H1 (cell line): Measurements from ENCODE around the gene CCDC179. TPM values are rescaled to one million over a fixed set of nuclear protein-coding genes. Genes with fewer than 3 reads are reported as not detected.

Experiments used
- CTCF ChIA-PET: fragments of 300-600 bp; sonication (Branson Sonifier 250); formaldehyde crosslinking; loops from one replicate; lab custom pipeline; 2021; ENCODE audit not compliant: partially characterized antibody; lab: Charles Lee
- POLR2A ChIA-PET: fragments of 300-600 bp; sonication (Branson Sonifier 250); formaldehyde crosslinking; loops from one replicate; lab custom pipeline; 2021; ENCODE audit warnings: inconsistent platforms; ENCODE audit not compliant: partially characterized antibody; lab: Charles Lee
- DNase-seq, 2 experiments: peaks; one replicate each; pipeline versions ENCODE4 v3.0.0 to v3.0.0-alpha.2; 2010 to 2022; ENCODE audit warnings: low spot score in 2 of 2, low read depth in 1 of 2, mixed read lengths in 1 of 2
- FAIRE-seq: peaks from 2 replicates; lab custom pipeline; 2011; peaks lifted over from hg19 to GRCh38; lab: Jason Lieb, UNC
- H2AFZ ChIP-seq: 2 replicates; pipeline ENCODE4 v1.8.1; 2012; ENCODE audit warnings: low read length, inconsistent platforms
- H2AK5ac ChIP-seq: 2 replicates; pipeline ENCODE4 v1.6.1; 2013; ENCODE audit warnings: low read depth, low read length
- H2BK120ac ChIP-seq: replicated peaks from 2 replicates; pipeline ENCODE3; 2013; ENCODE audit warnings: low read depth, low read length, inconsistent platforms
- H2BK12ac ChIP-seq: 2 replicates; pipeline ENCODE4 v1.6.1; 2013; ENCODE audit warnings: low read depth, low read length
- H2BK15ac ChIP-seq: 2 replicates; pipeline ENCODE4 v1.6.1; 2013; ENCODE audit warnings: low read length
- H2BK20ac ChIP-seq: 2 replicates; pipeline ENCODE4 v1.6.1; 2013; ENCODE audit warnings: low read length
- H2BK5ac ChIP-seq: 2 replicates; pipeline ENCODE4 v1.6.1; 2013; ENCODE audit warnings: low read depth, low read length
- H3K14ac ChIP-seq: 2 replicates; pipeline ENCODE4 v1.6.1; 2013; ENCODE audit warnings: inconsistent platforms; ENCODE audit not compliant: insufficient read length
- H3K18ac ChIP-seq: 2 replicates; pipeline ENCODE4 v1.6.1; 2013; ENCODE audit warnings: low read length; ENCODE audit errors: extremely low read depth
- H3K23ac ChIP-seq: 2 replicates; pipeline ENCODE4 v1.6.1; 2013; ENCODE audit warnings: inconsistent platforms; ENCODE audit not compliant: insufficient read length
- H3K23me2 ChIP-seq: 2 replicates; pipeline ENCODE4 v1.6.1; 2013; ENCODE audit warnings: low read depth, low read length
- H3K27ac ChIP-seq: 2 replicates; pipeline ENCODE4 v1.6.1; 2011; ENCODE audit warnings: low read depth, low read length, inconsistent platforms
- H3K27me3 ChIP-seq, 4 experiments: replicated peaks in 1 of 4; 1 replicate in 1 of 4; 2 replicates in 3 of 4; pipeline versions ENCODE4 v1.6.1 to v1.8.1; 2011 to 2013; ENCODE audit warnings: low read length in 3 of 4, mild to moderate bottlenecking in 3 of 4, inconsistent platforms in 2 of 4, mixed read lengths in 2 of 4, moderate library complexity in 1 of 4; ENCODE audit not compliant: control insufficient read depth in 3 of 4, insufficient read depth in 3 of 4; ENCODE audit errors: extremely low read depth in 1 of 4
- H3K36me3 ChIP-seq, 4 experiments: 2 replicates each; pipeline versions ENCODE4 v1.6.1 to v1.8.1; 2011 to 2013; ENCODE audit warnings: mild to moderate bottlenecking in 4 of 4, low read length in 3 of 4, moderate library complexity in 2 of 4, control low read depth in 1 of 4, inconsistent platforms in 1 of 4; ENCODE audit not compliant: insufficient read depth in 4 of 4, control insufficient read depth in 2 of 4
- H3K4ac ChIP-seq: replicated peaks from 2 replicates; pipeline ENCODE3; 2013; ENCODE audit warnings: low read length, low read depth, mixed read lengths, inconsistent platforms; ENCODE audit not compliant: insufficient read length
- H3K4me1 ChIP-seq, 4 experiments: replicated peaks in 1 of 4; 1 replicate in 1 of 4; 2 replicates in 3 of 4; pipeline versions ENCODE4 v1.6.1 to v1.8.1; 2011 to 2013; ENCODE audit warnings: low read length in 3 of 4, inconsistent platforms in 2 of 4, mixed read lengths in 1 of 4; ENCODE audit not compliant: insufficient read depth in 4 of 4, control insufficient read depth in 3 of 4
- H3K4me2 ChIP-seq, 2 experiments: 2 replicates each; pipeline versions ENCODE4 v1.6.1 to v1.8.1; 2011 to 2013; ENCODE audit warnings: low read depth in 2 of 2, low read length in 2 of 2, control low read depth in 1 of 2, inconsistent platforms in 1 of 2, mild to moderate bottlenecking in 1 of 2; ENCODE audit not compliant: insufficient read depth in 1 of 2
- H3K4me3 ChIP-seq, 4 experiments: fragments of 200-600, 300-600 bp in 1 of 4; sonication (generic), shearing (Covaris generic), sonication (Bioruptor Twin) in 1 of 4; 2 replicates each; pipeline versions ENCODE4 v1.5.1 to v1.8.1; 2011 to 2016; ENCODE audit warnings: low read length in 4 of 4, low read depth in 3 of 4, control low read depth in 2 of 4, inconsistent platforms in 2 of 4, mild to moderate bottlenecking in 2 of 4, mixed read lengths in 1 of 4, moderate library complexity in 1 of 4; ENCODE audit not compliant: insufficient read depth in 2 of 4; ENCODE audit errors: extremely low read depth in 1 of 4
- H3K56ac ChIP-seq: replicated peaks from 2 replicates; pipeline ENCODE3; 2013; ENCODE audit warnings: low read depth, mild to moderate bottlenecking, mixed read lengths, low read length, inconsistent platforms; ENCODE audit not compliant: insufficient read length
- H3K79me1 ChIP-seq: 2 replicates; pipeline ENCODE4 v1.6.1; 2013; ENCODE audit warnings: low read depth, low read length, control low read depth
- H3K79me2 ChIP-seq, 2 experiments: 2 replicates each; pipeline versions ENCODE4 v1.6.1 to v1.8.1; 2012 to 2013; ENCODE audit warnings: low read length in 2 of 2, mild to moderate bottlenecking in 2 of 2, inconsistent platforms in 1 of 2; ENCODE audit not compliant: insufficient read depth in 2 of 2, control insufficient read depth in 1 of 2
- H3K9ac ChIP-seq, 4 experiments: replicated peaks in 1 of 4; 1 replicate in 1 of 4; 2 replicates in 3 of 4; pipeline versions ENCODE4 v1.6.1 to v1.8.1; 2011 to 2013; ENCODE audit warnings: low read depth in 3 of 4, low read length in 3 of 4, control low read depth in 2 of 4, mild to moderate bottlenecking in 2 of 4, moderate library complexity in 2 of 4, inconsistent platforms in 1 of 4; ENCODE audit errors: extremely low read depth in 1 of 4
- H3K9me3 ChIP-seq, 2 experiments: 2 replicates each; pipeline versions ENCODE4 v1.6.1 to v1.8.1; 2012 to 2013; ENCODE audit warnings: mild to moderate bottlenecking in 2 of 2, moderate library complexity in 2 of 2, control low read depth in 1 of 2, inconsistent platforms in 1 of 2, low read depth in 1 of 2, low read length in 1 of 2, mixed read lengths in 1 of 2; ENCODE audit not compliant: insufficient read depth in 2 of 2
- H4K20me1 ChIP-seq, 2 experiments: replicated peaks in 1 of 2; 2 replicates each; pipeline versions ENCODE3 to v1.8.1; 2011 to 2013; ENCODE audit warnings: inconsistent platforms in 2 of 2, low read length in 2 of 2, mild to moderate bottlenecking in 1 of 2; ENCODE audit not compliant: insufficient read depth in 2 of 2, control insufficient read depth in 1 of 2
- H4K5ac ChIP-seq: 2 replicates; pipeline ENCODE4 v1.6.1; 2013; ENCODE audit warnings: low read length, low read depth, mixed read lengths, inconsistent platforms; ENCODE audit not compliant: insufficient read length
- H4K8ac ChIP-seq: 2 replicates; pipeline ENCODE4 v1.8.0; 2013; ENCODE audit warnings: mild to moderate bottlenecking, moderate library complexity, low read length, inconsistent platforms; ENCODE audit not compliant: insufficient read depth; ENCODE audit errors: extremely low read depth
- H4K91ac ChIP-seq: replicated peaks from 2 replicates; pipeline ENCODE3; 2013; ENCODE audit warnings: low read length, mixed read lengths, inconsistent platforms; ENCODE audit not compliant: insufficient read length
- CBX5 ChIP-seq: fragments of 300-800, 300-1000 bp; sonication (generic); IDR thresholded peaks from 2 replicates; pipeline ENCODE4 v1.7.1; 2016; ENCODE audit warnings: antibody characterized with exemption, low read length, low read depth
- CTBP2 ChIP-seq: IDR thresholded peaks from 2 replicates; pipeline ENCODE4 v1.7.0; 2011; ENCODE audit warnings: borderline replicate concordance, mild to moderate bottlenecking, moderate library complexity, mixed read lengths, low read length; ENCODE audit not compliant: insufficient read depth, insufficient read length
- GABPA ChIP-seq: IDR thresholded peaks from 2 replicates; pipeline ENCODE4 v1.6.1; 2011; ENCODE audit warnings: mild to moderate bottlenecking, low read length, moderate library complexity, borderline replicate concordance; ENCODE audit not compliant: insufficient read depth
- JUN ChIP-seq: IDR thresholded peaks from 2 replicates; pipeline ENCODE4 v1.6.1; 2011; ENCODE audit warnings: low read depth, mild to moderate bottlenecking, improper control_type of control experiment, low read length
- KDM4A ChIP-seq: IDR thresholded peaks from one replicate; pipeline ENCODE4 v1.7.1; 2012; ENCODE audit warnings: low read depth, mild to moderate bottlenecking, moderate library complexity, low read length, inconsistent platforms; ENCODE audit not compliant: severe bottlenecking
- POU5F1 ChIP-seq: IDR thresholded peaks from 2 replicates; pipeline ENCODE4 v1.6.1; 2011; ENCODE audit warnings: low read depth, mild to moderate bottlenecking, low read length, moderate library complexity
- SIN3A ChIP-seq, 2 experiments: IDR thresholded peaks in 1 of 2; conservative IDR thresholded peaks in 1 of 2; 2 replicates each; pipeline ENCODE4 v1.6.1; 2011 to 2012; ENCODE audit warnings: low read length in 2 of 2, improper control_type of control experiment in 1 of 2, low read depth in 1 of 2, mild to moderate bottlenecking in 1 of 2
- TAF1 ChIP-seq: IDR thresholded peaks from 2 replicates; pipeline ENCODE4 v1.6.1; 2011; ENCODE audit warnings: mild to moderate bottlenecking, low read depth, low read length
- polyA plus RNA-seq, 7 experiments: library from polyadenylated mRNA; depleted of rRNA in 3 of 7; stranded (reverse) in 5 of 7; unstranded in 2 of 7; fragments of >200 nt in 5 of 7; fragments of 200-250 nt in 2 of 7; gene quantifications; 1 replicate in 5 of 7; 2 replicates in 1 of 7; 4 replicates in 1 of 7; pipeline versions ENCODE4 v1.2.1 to v1.2.3, GENCODE V29; 2011 to 2013; ENCODE audit warnings: missing spikeins in 2 of 7, mixed read lengths in 2 of 7
- total RNA-seq: library from RNA; stranded (reverse); fragmentation: NEBNext Ultra II Directional; extraction: Animal tissue kit (Norgen Biotek cat#: 25700); gene quantifications from 2 replicates; pipeline ENCODE4 v1.2.1, GENCODE V29; 2021
- TF ChIP-seq, protein P1 (sequence below): IDR thresholded peaks from 2 replicates; pipeline ENCODE4 v1.6.1; 2011; ENCODE audit warnings: low read length, improper control_type of control experiment

Gene CCDC179
- total and polyA plus RNA-seq, 2 of the 8 experiments (the other 6 are each of a cell fraction or from before 2014, with no cell fraction given): not detected

DNA sequence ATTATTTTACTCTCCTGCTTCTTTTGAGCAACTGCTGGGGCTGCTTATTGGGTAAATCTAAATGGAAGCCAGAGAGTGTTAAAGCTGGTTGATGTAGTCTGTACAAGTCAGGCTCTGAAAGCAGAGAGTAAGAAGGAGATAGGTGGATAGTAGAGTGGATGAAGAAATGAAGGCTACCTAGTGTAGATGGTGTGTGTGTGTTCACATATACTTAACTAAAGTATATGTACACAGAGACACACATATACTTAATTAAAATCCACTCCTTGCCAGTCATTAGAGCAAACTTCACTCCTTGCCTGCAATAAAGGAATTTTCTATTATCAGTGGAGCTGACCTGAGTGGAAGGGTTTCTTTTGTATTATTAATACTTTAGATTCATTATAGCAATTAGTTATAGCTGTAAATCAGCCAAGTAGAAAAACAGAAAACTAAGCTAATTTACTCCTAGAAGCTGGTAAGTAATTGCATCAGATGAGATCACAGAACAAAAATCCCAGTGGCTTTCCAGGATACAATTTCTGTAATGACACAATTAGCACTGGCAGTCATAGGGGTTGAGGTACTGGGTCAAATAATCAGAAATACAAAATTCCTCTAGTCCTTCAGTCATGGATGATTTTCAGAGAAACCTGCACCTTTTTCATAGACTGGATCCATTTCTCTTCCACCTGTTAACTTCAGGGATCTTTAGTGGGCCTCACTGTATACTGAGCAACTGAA, 40.7 kb upstream of the CCDC179 start:
- Histone ChIP-seq H3K9ac (no peak overlapping the region), H3K27me3 (peaks cover 0 to 1% (median 0%) of the 10 kb centered on the region in 4 experiments; a peak in 2 of 7 replicates), H2BK120ac (no peak overlapping the region), H2BK12ac (no peak overlapping the region), H3K23me2 (no peaks in the 10 kb centered on the region), H4K5ac (no peak overlapping the region), H4K20me1 (no peaks in the 10 kb centered on the region), H3K4me2 (no peak overlapping the region), H3K79me1 (no peaks in the 10 kb centered on the region), H3K4ac (no peak overlapping the region), H3K27ac (no peak overlapping the region), H2BK20ac (no peak overlapping the region), H2BK15ac (no peak overlapping the region), H3K9me3 (no peaks in the 10 kb centered on the region), H2AFZ (no peak overlapping the region), H3K36me3 (no peaks in the 10 kb centered on the region), H3K18ac (no peak overlapping the region), H4K8ac (no peak overlapping the region), H2AK5ac (no peak overlapping the region), H3K4me3 (no peak overlapping the region), H3K56ac (no peak overlapping the region), H4K91ac (no peak overlapping the region), H3K14ac (no peak overlapping the region), H3K4me1 (no peaks in the 10 kb centered on the region), H3K79me2 (no peaks in the 10 kb centered on the region), H3K23ac (no peak overlapping the region), H2BK5ac (no peak overlapping the region)
- TF ChIP-seq GABPA: no peak
- TF ChIP-seq, protein P1, sequence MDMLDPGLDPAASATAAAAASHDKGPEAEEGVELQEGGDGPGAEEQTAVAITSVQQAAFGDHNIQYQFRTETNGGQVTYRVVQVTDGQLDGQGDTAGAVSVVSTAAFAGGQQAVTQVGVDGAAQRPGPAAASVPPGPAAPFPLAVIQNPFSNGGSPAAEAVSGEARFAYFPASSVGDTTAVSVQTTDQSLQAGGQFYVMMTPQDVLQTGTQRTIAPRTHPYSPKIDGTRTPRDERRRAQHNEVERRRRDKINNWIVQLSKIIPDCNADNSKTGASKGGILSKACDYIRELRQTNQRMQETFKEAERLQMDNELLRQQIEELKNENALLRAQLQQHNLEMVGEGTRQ: no peak
- TF ChIP-seq SIN3A (conservative IDR thresholded peaks at IDR 0.05 in 1 of 2, IDR thresholded peaks at IDR 0.05 in 1 of 2; ENCODE audit: low read depth in 1 of 2, low read length in 2 of 2): no peak
- TF ChIP-seq KDM4A: no peak
- TF ChIP-seq CBX5: no peak
- TF ChIP-seq CTBP2: no peak
- TF ChIP-seq POU5F1: no peak
- no peak for TF ChIP-seq JUN
- no peak for TF ChIP-seq TAF1
- no peak for DNase-seq
- ChIA-PET POLR2A (no interaction called here), CTCF (interaction anchor here (0.6 to 2.7 kb wide), 2 partner anchors 25 to 188 kb away, joined by 3 to 11 read pairs; no protein-coding TSS in a partner anchor)
- FAIRE-seq: no peak
